Effector CD4-positive, alpha-beta T cell (primary cell): ENCODE measurements around the gene FOXO4.

Experiments
- DNase-seq: peaks from one replicate; pipeline ENCODE4 v3.0.0-alpha.2; 2020

The FOXO4 gene

DNA sequence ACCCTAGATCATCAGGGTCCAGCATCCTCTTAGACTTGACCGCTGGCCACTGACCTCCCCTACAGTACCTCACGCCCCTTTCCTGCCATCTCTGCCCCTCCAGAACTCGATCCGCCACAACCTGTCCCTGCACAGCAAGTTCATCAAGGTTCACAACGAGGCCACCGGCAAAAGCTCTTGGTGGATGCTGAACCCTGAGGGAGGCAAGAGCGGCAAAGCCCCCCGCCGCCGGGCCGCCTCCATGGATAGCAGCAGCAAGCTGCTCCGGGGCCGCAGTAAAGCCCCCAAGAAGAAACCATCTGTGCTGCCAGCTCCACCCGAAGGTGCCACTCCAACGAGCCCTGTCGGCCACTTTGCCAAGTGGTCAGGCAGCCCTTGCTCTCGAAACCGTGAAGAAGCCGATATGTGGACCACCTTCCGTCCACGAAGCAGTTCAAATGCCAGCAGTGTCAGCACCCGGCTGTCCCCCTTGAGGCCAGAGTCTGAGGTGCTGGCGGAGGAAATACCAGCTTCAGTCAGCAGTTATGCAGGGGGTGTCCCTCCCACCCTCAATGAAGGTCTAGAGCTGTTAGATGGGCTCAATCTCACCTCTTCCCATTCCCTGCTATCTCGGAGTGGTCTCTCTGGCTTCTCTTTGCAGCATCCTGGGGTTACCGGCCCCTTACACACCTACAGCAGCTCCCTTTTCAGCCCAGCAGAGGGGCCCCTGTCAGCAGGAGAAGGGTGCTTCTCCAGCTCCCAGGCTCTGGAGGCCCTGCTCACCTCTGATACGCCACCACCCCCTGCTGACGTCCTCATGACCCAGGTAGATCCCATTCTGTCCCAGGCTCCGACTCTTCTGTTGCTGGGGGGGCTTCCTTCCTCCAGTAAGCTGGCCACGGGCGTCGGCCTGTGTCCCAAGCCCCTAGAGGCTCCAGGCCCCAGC, 5.2 kb downstream of the FOXO4 start:
- DNase-seq: no peak

- no peak for DNase-seq
These were observed 6.6 kb downstream of the FOXO4 start for GRCh38 chrX:71102292-71102691.

- peak; percentile 46 for DNase-seq
These were observed 7.7 kb downstream of the FOXO4 start for GRCh38 chrX:71103110-71103983.

- no peak for DNase-seq
These were observed 10.0 kb downstream of the FOXO4 start for GRCh38 chrX:71105628-71106027.

- peak; percentile 26 for DNase-seq
These were observed 10.8 kb downstream of the FOXO4 start, which contains the start of gene CXorf65 for GRCh38 chrX:71106427-71106826. TSS of gene CXorf65 (minus strand) at chrX:71106740. CDS start at chrX:71106556, 184 bp downstream.

DNA sequence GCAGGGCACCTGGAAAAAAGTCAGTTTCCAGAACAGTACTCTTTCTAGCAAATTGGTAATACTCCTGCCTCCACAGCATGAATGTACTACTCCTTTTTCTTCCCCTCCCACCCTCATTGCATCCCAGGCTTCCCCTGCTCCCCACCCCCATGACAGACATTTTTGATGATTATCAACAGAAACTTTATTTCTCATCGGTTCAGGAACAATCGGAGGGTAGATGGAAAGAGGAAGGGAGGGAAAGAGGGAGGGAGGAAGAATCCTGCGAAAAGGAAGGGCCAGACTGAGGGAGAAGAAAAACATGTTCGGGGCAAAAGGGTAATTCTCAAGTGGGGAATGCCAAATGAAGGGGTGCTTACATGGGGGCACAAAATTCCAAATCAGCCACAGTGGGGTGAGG, 11.6 kb downstream of the FOXO4 start:
- DNase-seq: no peak

DNA sequence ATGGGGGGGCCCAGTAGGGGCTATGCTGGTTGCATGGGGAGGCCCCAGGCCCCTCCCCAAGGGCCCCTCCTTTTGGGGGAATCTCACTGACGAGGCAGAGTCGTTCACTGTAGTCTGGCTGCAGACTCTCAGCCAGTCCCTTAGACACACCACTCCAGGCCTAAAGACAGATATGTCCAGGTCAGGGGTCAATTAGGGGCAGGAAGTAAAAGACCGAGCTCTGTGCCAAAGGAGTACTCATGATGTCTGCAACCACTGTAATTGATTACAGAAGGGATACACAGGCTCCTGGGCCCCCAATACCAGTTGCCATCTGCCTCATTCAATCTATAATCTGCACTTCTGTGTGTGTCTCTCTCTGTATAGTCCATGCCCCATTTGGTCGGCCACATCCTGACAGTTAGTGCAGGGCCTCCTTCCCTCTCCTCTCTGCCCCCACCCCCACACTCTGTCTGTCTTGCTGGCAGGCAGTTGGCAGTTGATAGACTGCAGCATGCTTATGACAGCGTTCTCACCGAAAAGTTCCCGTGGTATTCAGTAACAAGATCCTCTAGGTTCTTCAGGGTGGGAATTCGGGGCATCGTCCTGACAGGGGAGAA, 12.2 kb downstream of the FOXO4 start:
- peak; percentile 28 for DNase-seq

- DNase-seq: no peak
These were observed 13.4 kb downstream of the FOXO4 start for GRCh38 chrX:71109051-71109450.

- DNase-seq: peak; percentile 77
These were observed 15.6 kb downstream of the FOXO4 start, which contains the start of gene IL2RG for GRCh38 chrX:71111141-71111843. TSS of gene IL2RG (minus strand) at chrX:71111577. CDS start at chrX:71111539, 38 bp downstream.

DNA sequence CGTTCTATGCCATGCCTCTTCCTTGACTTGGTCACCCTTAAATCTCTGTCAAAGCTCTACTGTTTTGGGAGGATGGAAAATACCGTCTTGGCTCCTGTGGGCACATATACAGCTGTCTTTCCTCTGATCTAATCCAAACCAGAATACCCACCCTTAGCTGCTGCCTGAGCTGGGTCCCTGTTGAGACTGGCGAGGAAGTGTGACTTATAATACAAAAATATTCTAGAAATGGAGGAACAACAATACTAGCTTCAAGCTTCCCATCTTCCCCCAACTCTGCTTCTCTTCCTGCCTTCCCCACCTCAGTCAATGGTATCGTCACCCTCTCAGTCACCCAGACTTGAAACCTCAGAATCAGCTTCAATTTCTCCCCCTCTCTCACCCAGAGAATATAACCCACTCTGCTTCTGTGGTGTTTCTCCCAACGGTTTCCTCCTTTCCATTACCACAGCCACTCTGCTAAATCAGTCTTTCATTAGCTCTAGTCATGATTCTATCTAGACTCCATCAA, 16.3 kb downstream of the FOXO4 start:
- peak; percentile 33 for DNase-seq

GRCh38 chrX:71117358-71117757, 21.7 kb downstream of the FOXO4 start:
- no peak for DNase-seq

GRCh38 chrX:71118032-71118984, 22.7 kb downstream of the FOXO4 start, which contains the start of gene MED12:
TSS of gene MED12 (plus strand) at chrX:71118596. CDS start at chrX:71118755, 159 bp downstream.
- peak; percentile 69 for DNase-seq

GRCh38 chrX:71118985-71119535, 23.4 kb downstream of the FOXO4 start:
- no peak for DNase-seq

DNA sequence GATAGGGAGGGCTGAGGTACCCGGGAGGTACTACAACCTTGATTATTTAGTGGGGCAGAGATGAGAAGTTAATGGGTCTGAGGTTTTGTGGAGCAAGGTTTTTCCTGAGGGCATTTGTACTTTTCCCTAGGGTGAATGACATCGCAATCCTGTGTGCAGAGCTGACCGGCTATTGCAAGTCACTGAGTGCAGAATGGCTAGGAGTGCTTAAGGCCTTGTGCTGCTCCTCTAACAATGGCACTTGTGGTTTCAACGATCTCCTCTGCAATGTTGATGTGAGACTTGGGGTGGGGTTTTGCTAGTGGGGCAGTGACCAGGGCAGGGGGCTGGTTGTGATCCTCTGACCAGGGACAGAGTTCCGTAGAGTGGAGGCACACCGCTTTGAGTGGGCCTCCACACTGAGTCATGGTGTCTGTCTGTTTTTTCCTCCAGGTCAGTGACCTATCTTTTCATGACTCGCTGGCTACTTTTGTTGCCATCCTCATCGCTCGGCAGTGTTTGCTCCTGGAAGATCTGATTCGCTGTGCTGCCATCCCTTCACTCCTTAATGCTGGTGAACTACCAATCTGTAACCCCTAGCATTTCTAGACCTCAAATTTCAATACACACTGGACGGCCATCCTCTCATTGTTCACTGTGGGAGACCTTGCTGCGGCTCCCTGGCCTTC, 32.6 kb downstream of the FOXO4 start:
- no peak for DNase-seq

GRCh38 chrX:71128915-71129765, 33.5 kb downstream of the FOXO4 start:
- peak; percentile 70 for DNase-seq

DNA sequence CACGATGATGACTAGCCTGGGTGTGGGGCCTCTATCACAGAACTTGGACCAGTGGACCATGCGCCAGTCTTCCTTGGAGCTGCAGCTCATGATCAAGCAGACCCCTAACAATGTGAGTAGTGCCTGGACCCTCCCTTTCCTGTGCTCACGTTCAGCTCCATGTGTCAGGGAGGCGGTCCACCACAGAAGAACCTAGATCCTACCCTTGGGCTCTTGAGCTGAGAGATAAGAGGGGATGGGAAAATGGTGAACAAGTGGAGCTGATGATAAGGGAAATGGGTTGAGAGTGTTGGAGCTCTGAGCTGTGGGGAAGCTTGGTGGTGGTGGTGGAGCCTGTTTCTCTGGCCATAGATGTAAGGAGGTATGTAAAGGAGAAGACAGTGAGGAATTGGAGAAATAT, 35.9 kb downstream of the FOXO4 start:
- no peak for DNase-seq

- no peak for DNase-seq
These were observed 44.8 kb downstream of the FOXO4 start for GRCh38 chrX:71140440-71140839.

DNA sequence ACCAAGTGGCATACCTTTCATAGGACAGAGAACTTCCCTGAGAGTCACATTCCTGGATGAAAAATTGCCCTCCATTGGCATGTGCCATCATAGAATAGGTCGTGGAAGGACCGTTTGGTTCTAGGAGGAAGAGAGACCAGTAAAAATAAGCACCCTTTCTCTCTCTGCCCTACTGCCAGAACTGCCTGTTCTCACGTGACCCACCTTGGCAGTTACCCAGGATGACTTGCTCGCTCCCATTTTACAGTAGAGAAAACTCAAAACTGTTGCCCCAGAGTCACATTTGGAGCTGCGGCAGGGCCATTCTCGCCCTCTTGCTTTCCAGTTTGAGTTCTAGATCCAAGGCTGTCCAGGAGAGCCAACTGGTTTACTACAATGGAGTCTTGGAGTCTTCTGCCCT, 47.9 kb downstream of the FOXO4 start:
- no peak for DNase-seq

DNA sequence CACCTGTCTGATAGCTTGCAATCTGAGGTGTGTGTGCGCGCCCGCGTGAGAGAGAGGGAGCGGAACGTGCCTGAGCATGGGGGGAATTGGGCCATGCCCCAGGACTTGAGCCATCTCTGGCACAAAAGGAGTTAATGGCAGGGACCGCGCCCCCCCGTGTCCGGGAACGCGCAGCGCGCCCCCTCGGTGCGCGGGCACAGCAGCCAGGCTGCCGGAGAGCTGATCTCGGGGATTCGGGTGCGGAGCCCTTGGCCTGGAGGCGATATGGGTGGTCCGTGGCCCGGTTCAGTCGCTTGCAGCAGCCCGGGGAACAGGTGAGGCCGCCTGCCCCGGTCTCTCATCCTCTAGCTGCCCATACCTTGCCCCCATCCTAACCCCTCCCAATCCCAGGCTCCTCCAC, 49.0 kb downstream of the FOXO4 start, which contains the start of gene NLGN3:
Gene NLGN3 (plus strand): TSS at position 191 of the 400 bp plus-strand sequence. CDS start 2,909 bp downstream, outside the sequence.
- no peak for DNase-seq
